Measurements from ENCODE around the gene IRAK3. TPM values are rescaled to one million over a fixed set of nuclear protein-coding genes. Genes with fewer than 3 reads are reported as not detected.

The IRAK3 gene
- total RNA-seq, 1 experiment from 2014 or later, result 0.12 TPM

GRCh38 chr12:66251049-66251448 is 62.0 kb downstream of the IRAK3 start (continued):
- TF ChIP-seq, protein P1, sequence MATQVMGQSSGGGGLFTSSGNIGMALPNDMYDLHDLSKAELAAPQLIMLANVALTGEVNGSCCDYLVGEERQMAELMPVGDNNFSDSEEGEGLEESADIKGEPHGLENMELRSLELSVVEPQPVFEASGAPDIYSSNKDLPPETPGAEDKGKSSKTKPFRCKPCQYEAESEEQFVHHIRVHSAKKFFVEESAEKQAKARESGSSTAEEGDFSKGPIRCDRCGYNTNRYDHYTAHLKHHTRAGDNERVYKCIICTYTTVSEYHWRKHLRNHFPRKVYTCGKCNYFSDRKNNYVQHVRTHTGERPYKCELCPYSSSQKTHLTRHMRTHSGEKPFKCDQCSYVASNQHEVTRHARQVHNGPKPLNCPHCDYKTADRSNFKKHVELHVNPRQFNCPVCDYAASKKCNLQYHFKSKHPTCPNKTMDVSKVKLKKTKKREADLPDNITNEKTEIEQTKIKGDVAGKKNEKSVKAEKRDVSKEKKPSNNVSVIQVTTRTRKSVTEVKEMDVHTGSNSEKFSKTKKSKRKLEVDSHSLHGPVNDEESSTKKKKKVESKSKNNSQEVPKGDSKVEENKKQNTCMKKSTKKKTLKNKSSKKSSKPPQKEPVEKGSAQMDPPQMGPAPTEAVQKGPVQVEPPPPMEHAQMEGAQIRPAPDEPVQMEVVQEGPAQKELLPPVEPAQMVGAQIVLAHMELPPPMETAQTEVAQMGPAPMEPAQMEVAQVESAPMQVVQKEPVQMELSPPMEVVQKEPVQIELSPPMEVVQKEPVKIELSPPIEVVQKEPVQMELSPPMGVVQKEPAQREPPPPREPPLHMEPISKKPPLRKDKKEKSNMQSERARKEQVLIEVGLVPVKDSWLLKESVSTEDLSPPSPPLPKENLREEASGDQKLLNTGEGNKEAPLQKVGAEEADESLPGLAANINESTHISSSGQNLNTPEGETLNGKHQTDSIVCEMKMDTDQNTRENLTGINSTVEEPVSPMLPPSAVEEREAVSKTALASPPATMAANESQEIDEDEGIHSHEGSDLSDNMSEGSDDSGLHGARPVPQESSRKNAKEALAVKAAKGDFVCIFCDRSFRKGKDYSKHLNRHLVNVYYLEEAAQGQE (IDR thresholded peaks at IDR 0.05; ENCODE audit: low read depth), result no peak
- TF ChIP-seq POLR2A (IDR thresholded peaks at IDR 0.05; ENCODE audit: borderline replicate concordance, extremely low read depth, insufficient read depth, insufficient read length) (no peak), ZFX (IDR thresholded peaks at IDR 0.05) (no peak), FOSL1 (IDR thresholded peaks at IDR 0.05; ENCODE audit: low read depth) (no peak), EGR1 (IDR thresholded peaks at IDR 0.05; ENCODE audit: low read depth) (no peak), POLR2AphosphoS5 (IDR thresholded peaks at IDR 0.05; ENCODE audit: low read depth, low read length) (no peak)
- TF ChIP-seq, protein P2, sequence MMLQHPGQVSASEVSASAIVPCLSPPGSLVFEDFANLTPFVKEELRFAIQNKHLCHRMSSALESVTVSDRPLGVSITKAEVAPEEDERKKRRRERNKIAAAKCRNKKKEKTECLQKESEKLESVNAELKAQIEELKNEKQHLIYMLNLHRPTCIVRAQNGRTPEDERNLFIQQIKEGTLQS (IDR thresholded peaks at IDR 0.05), result no peak

- no peak for ATAC-seq
- no peak for TF ChIP-seq YY1 (IDR thresholded peaks at IDR 0.05; ENCODE audit: extremely low read depth, insufficient replicate concordance, low read depth, low read length)
- TF ChIP-seq, protein P2 (IDR thresholded peaks at IDR 0.05), result no peak
These were observed 63.8 kb downstream of the IRAK3 start for GRCh38 chr12:66252771-66253170.

More at GRCh38 chr12:66252771-66253170, 63.8 kb downstream of the IRAK3 start:
- Histone ChIP-seq H2AFZ (ENCODE audit: low read depth, low read length, poor library complexity, severe bottlenecking) (no peak overlapping the region), H4K20me1 (ENCODE audit: insufficient read depth) (no peaks in the 10 kb centered on the region), H3K9me3 (ENCODE audit: control insufficient read depth in 1 of 2, insufficient read depth in 1 of 2, low read depth in 1 of 2, low read length in 2 of 2) (no peaks in the 10 kb centered on the region), H3K9ac (ENCODE audit: low read length) (no peak overlapping the region), H3K4me3 (replicated peaks in 1 of 2; ENCODE audit: low read depth in 1 of 2, low read length in 2 of 2) (no peak overlapping the region), H3K27ac (ENCODE audit: low read depth, low read length) (no peak overlapping the region), H3K36me3 (ENCODE audit: control insufficient read depth in 1 of 2, insufficient read depth in 2 of 2, low read length in 2 of 2) (no peaks in the 10 kb centered on the region), H3K27me3 (ENCODE audit: insufficient read depth, low read length) (peaks cover 36% of the 10 kb centered on the region), H3K79me2 (ENCODE audit: insufficient read depth, low read length) (no peaks in the 10 kb centered on the region), H3K4me1 (ENCODE audit: control insufficient read depth in 1 of 2, insufficient read depth in 2 of 2, low read length in 2 of 2) (no peaks in the 10 kb centered on the region), H3K9me2 (ENCODE audit: insufficient read depth) (no peaks in the 10 kb centered on the region), H3K4me2 (ENCODE audit: low read length) (no peak overlapping the region)
- DNase-seq (ENCODE audit: low read depth, low spot score), result no peak
- BruUV-seq (replicated peaks), result no TSS peak
- intact Hi-C loops (cut with micrococcal nuclease), result no loop called here
- ChIA-PET POLR2A (no interaction called here), CTCF (no interaction called here), RAD21 (ENCODE audit: low non-redundant PET in 1 of 2, low total read pairs in 2 of 2, uncharacterized antibody in 2 of 2, unreplicated experiment in 2 of 2) (no interaction called here)
